ENCODE measurements around the gene CCDC69.

Gene CCDC69

DNA sequence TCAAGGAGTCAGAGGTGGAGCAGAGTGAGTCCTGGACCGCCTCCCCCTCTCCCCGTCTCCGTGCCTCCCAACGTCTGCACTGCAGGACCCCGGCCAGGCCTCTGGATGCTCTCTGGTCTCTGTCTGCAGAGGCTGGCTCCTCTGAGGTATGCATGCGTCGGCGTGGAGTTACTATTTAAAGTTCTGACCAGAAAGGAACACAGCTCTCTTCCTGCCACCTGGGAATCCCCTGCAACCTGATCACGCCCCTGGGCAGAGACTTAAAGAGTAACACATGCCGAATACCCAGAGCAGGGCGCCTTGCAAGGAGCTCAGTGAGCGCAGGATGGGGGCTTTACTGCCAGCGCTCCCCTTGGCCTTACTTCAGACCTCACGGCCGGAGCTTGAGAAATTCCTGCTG lies 82.4 kb downstream of the CCDC69 start:
- Histone ChIP-seq H3K9me3 (replicated peaks in 1 of 11) (no peaks in the 10 kb centered on the region), H3K4me1 (peaks cover 22 to 91% (median 32%) of the 10 kb centered on the region in 10 experiments), H3K36me3 (peaks cover 53 to 100% (median 76%) of the 10 kb centered on the region in 11 experiments), H3K4me3 (no peak overlapping the region), H3K4me2 (peak overlapping the region; percentile 6 to 86 (median 75); a peak in 20 of 22 replicates), H3K9ac (peak overlapping the region in 10 of 11 experiments; percentile 8 to 62 (median 37); a peak in 14 of 22 replicates), H3K27ac (peak overlapping the region in 3 of 11 experiments; percentile 23 to 28 (median 25); a peak in 1 of 22 replicates), H4K20me1 (peaks cover 12 to 98% (median 73%) of the 10 kb centered on the region in 11 experiments; a peak in 20 of 22 replicates), H3K27me3 (no peaks in the 10 kb centered on the region)
- TF ChIP-seq Cebpa-rat (IDR thresholded peaks at IDR 0.05), result no peak

DNA sequence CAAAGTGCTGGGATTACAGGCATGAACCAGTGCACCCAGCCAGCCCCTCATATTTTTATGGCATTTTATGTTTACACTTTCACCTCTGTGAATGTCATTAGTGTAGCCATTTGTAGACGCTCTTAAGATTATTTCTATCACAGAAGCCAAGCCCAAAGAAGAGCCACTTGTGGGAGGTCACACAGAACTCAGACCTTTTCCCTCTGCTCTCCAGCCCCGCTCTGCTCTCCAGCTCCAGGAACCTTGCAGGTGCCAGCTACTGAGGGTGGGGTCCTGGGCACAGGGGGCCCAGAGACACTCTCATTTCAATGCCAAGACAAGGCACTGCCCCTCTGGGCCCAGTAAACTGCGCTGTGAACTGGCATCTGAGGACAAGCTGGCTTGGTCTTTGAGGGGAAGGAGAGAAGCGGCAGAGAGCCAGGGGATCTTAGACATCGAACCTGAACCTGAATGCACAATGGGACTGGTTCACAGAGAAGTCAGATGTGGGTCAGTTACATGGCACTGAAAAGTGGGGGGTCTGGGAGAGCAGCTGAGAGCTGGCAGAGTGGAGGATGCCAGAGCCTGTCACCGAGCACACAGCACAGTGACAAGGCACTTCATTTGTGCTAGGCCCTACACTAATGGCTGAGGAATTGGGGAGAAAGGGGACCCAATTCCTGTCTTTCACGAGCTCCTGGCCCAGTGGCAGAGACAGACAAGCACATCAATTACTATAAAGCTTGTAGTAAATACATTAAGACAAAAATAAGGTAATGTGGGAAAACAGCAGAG lies 83.0 kb downstream of the CCDC69 start:
- Histone ChIP-seq H3K4me1 (peaks cover 22 to 91% (median 30%) of the 10 kb centered on the region in 10 experiments), H3K27ac (0 out of 22 replicates have a peak overlapping the region, but pooled peaks of 2 of the 11 experiments have one; percentile 25 to 28), H4K20me1 (peaks cover 12 to 98% (median 67%) of the 10 kb centered on the region in 11 experiments; a peak in 20 of 22 replicates), H3K4me2 (peak overlapping the region in 9 of 11 experiments; percentile 58 to 86 (median 76); a peak in 15 of 22 replicates), H3K27me3 (no peaks in the 10 kb centered on the region), H3K9me3 (replicated peaks in 1 of 11) (no peaks in the 10 kb centered on the region), H3K4me3 (no peak overlapping the region), H3K36me3 (peaks cover 54 to 100% (median 76%) of the 10 kb centered on the region in 11 experiments), H3K9ac (peak overlapping the region in 6 of 11 experiments; percentile 17 to 62 (median 52); a peak in 9 of 22 replicates)
- no peak for TF ChIP-seq Cebpa-rat (IDR thresholded peaks at IDR 0.05)

DNA sequence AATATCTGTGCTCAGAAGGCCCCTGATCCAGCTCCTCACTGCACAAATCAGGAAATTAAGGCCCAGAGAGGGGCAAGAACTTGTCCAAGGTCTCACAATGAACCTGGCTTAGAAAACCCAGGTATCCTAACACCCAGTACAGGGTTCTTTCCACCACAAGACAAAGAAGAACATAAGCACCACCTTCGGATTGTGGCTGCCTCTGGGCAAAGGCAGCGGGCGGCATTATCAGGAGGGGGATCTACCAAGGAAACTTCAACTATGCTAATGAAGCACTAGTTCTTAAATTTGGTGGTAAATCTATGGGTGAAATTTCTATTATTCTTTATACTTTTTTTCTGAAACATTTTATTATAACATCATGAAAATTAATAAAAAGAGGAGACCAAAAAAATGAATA lies 84.2 kb downstream of the CCDC69 start:
- Histone ChIP-seq H4K20me1 (peaks cover 12 to 98% (median 54%) of the 10 kb centered on the region in 11 experiments; a peak in 20 of 22 replicates), H3K4me2 (no peak overlapping the region), H3K27me3 (no peaks in the 10 kb centered on the region), H3K4me1 (peaks cover 26 to 91% (median 36%) of the 10 kb centered on the region in 10 experiments), H3K9ac (no peak overlapping the region), H3K27ac (no peak overlapping the region), H3K9me3 (replicated peaks in 1 of 11) (no peaks in the 10 kb centered on the region), H3K4me3 (no peak overlapping the region), H3K36me3 (peaks cover 60 to 100% (median 76%) of the 10 kb centered on the region in 11 experiments)
- TF ChIP-seq Cebpa-rat (IDR thresholded peaks at IDR 0.05), result no peak

DNA sequence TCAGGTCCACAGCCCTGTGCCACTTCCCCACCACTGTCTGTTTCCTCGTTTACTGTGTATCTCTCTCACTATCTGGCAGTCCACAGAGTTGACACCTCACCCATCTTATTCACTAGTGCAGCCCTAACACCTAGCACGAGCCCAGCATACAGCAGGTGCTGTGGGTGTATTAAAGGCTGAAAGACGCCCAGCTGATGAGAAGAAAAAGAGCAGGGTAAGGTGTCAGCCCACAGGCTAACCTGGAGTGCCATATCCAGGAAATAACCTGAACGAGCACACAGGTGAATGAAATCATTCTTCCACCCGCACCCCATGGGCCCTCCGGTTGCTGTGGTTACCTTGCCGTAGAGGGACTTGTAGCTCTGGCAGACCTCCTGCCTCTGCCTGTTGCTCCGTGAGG lies 84.9 kb downstream of the CCDC69 start:
- Histone ChIP-seq H3K27ac (no peak overlapping the region), H3K4me2 (no peak overlapping the region), H3K36me3 (peaks cover 63 to 100% (median 78%) of the 10 kb centered on the region in 11 experiments), H4K20me1 (peaks cover 12 to 97% (median 48%) of the 10 kb centered on the region in 11 experiments; a peak in 20 of 22 replicates), H3K9me3 (replicated peaks in 1 of 11) (no peaks in the 10 kb centered on the region), H3K9ac (no peak overlapping the region), H3K4me1 (peaks cover 26 to 91% (median 39%) of the 10 kb centered on the region in 10 experiments), H3K27me3 (no peaks in the 10 kb centered on the region), H3K4me3 (no peak overlapping the region)
- TF ChIP-seq Cebpa-rat (IDR thresholded peaks at IDR 0.05), result no peak

DNA sequence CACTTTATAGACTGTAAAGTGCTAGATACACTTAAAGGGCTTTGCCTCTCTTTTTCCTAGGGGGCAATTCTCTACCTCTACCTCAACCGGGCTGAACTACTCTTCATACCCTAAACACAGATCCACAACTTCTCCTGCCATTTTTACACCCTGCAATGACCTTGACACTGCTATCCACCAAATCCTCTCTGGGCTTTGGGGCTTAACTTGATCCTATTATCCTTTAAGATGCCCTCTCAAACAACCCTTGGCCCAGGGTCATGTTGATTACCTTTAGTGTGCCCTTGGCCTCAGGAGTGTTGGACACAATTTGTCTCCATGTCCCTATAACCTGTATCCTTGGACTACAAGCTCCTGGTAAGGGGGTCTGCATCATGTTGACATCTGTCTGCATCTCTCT lies 85.8 kb downstream of the CCDC69 start:
- TF ChIP-seq Cebpa-rat (IDR thresholded peaks at IDR 0.05), result no peak
- Histone ChIP-seq H3K4me3 (no peak overlapping the region), H3K9ac (no peak overlapping the region), H3K36me3 (peaks cover 71 to 100% (median 80%) of the 10 kb centered on the region in 11 experiments), H3K4me2 (no peak overlapping the region), H3K27ac (no peak overlapping the region), H3K27me3 (no peaks in the 10 kb centered on the region), H3K9me3 (replicated peaks in 1 of 11) (no peaks in the 10 kb centered on the region), H3K4me1 (peaks cover 25 to 91% (median 44%) of the 10 kb centered on the region in 10 experiments), H4K20me1 (peaks cover 12 to 95% (median 39%) of the 10 kb centered on the region in 11 experiments; a peak in 20 of 22 replicates)

DNA sequence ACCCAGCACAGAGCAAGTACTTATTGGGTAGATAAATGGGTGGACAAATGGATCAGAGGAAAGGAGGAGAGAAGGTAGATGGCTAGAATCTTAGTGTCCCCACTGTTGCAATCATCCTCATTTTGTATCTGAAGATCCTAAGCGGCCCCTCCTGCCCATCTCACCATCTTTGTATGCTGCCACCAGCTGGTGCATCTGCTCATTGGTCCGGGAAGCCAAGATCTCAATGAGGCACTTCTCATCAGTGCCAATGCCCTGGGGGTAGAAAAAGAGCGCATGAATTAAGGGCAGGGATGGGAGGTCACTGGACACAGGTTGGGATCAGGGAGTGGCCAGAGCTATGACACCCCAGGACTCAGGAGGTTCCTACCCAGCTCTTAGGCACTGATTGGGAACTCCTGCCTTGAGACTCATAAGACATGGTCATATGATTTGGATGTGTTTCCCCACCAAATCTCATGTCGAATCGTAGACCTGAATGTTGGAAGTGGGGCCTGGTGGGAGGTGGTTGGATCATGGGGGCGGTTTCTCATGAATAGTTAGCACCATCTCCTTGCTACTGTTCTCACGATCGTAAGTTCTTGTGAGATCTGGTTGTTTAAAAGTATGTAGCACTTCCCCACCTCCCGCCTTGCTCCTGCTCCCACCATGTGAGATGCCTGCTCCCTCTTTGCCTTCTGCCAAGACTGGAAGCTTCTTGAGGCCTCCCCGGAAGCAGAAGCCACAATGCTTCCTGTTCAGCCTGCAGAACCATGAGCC lies 86.6 kb downstream of the CCDC69 start:
- Histone ChIP-seq H3K36me3 (peaks cover 79 to 100% (median 87%) of the 10 kb centered on the region in 11 experiments), H3K4me3 (no peak overlapping the region), H4K20me1 (peaks cover 12 to 95% (median 30%) of the 10 kb centered on the region in 11 experiments; a peak in 20 of 22 replicates), H3K27ac (no peak overlapping the region), H3K4me1 (peaks cover 16 to 91% (median 44%) of the 10 kb centered on the region in 10 experiments), H3K9ac (no peak overlapping the region), H3K4me2 (peak overlapping the region in 2 of 11 experiments; percentile 81 to 95; a peak in 2 of 22 replicates), H3K9me3 (replicated peaks in 1 of 11) (no peaks in the 10 kb centered on the region), H3K27me3 (no peaks in the 10 kb centered on the region)
- TF ChIP-seq Cebpa-rat (IDR thresholded peaks at IDR 0.05), result no peak

DNA sequence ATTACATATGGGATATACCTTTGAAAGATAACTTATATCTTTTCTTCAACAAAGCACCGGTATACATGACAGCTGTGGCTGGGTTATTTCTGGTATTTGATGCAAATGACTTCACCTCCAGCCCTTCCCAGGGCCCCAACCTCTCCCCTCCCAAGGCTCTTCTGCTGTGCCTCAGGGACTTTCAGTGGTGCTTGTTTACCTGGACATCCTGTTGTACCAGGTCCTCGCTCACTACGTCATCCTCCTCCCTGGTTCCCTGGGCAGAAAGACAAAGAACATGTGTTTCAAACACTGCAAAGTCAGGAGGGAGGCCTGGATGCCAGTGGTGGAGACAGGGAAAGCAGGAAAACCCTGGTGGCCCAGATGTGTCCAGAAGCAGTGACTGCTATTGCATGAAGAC lies 89.7 kb downstream of the CCDC69 start:
- H3K4me2 ChIP-seq, result peak overlapping the region in 5 of 11 experiments; percentile 61 to 95 (median 75); a peak in 8 of 22 replicates
- no peak overlapping the region for H3K4me3 ChIP-seq
- no peaks in the 10 kb centered on the region for H3K27me3 ChIP-seq
- H3K36me3 ChIP-seq, result peaks cover 96 to 100% (median 99%) of the 10 kb centered on the region in 11 experiments
- peaks cover 0 to 89% (median 2%) of the 10 kb centered on the region in 11 experiments; a peak in 8 of 22 replicates for H4K20me1 ChIP-seq
- no peak overlapping the region for H3K9ac ChIP-seq
- H3K4me1 ChIP-seq, result peaks cover 14 to 97% (median 45%) of the 10 kb centered on the region in 10 experiments
- H3K27ac ChIP-seq, result peak overlapping the region in 4 of 11 experiments; percentile 4 to 41 (median 22); a peak in 6 of 22 replicates
- H3K9me3 ChIP-seq (replicated peaks in 1 of 11), result no peaks in the 10 kb centered on the region
- TF ChIP-seq Cebpa-rat (IDR thresholded peaks at IDR 0.05), result no peak

DNA sequence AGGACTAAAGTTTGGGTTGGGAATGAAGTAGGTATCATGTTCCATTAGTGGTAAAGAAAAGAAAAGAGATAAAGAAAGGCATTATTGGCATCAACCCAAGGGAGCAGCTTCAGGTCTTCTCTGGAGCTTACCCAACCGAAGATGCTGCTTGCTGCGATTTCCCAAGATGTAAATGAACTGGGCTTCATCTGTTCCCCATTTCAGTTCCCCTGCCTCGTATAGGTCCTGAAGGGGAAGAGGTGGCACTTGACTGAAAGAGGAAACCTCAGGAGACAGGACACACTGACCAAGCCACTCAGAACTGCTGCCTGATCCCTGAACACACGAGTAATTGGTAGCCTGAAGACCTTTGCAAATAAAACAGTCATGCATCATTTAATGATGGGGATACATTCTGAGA lies 90.9 kb downstream of the CCDC69 start:
- Histone ChIP-seq H4K20me1 (peaks cover 0 to 86% (median 0%) of the 10 kb centered on the region in 11 experiments; a peak in 5 of 22 replicates), H3K4me3 (no peak overlapping the region), H3K4me1 (peaks cover 14 to 100% (median 45%) of the 10 kb centered on the region in 10 experiments), H3K27ac (peak overlapping the region in 5 of 11 experiments; percentile 46 to 70 (median 55); a peak in 10 of 22 replicates), H3K9me3 (replicated peaks in 1 of 11) (no peaks in the 10 kb centered on the region), H3K27me3 (no peaks in the 10 kb centered on the region), H3K4me2 (peak overlapping the region in 7 of 11 experiments; percentile 20 to 95 (median 71); a peak in 12 of 22 replicates), H3K36me3 (peaks cover 94 to 100% (median 99%) of the 10 kb centered on the region in 11 experiments), H3K9ac (no peak overlapping the region)
- TF ChIP-seq Cebpa-rat (IDR thresholded peaks at IDR 0.05), result peak in 4 of 11 experiments; percentile 23 to 51 (median 37); a peak in 3 of 22 replicates

Data from BLaER1 treated with 17β-estradiol and CSF1 and Interleukin-3, amounts not matched to agents 10 nM and 100 nM (cell line).